IMR-90 (cell line): ENCODE data around the gene PRKACA. TPM values are rescaled to one million over a fixed set of nuclear protein-coding genes. Genes with fewer than 3 reads are reported as not detected.

ENCODE experiments used
- ATAC-seq: fragments of 200-7000 bp; cut with Tn5 transposase; 2 replicates; pipeline ENCODE4 v1.9.1; 2020; ENCODE audit warnings: low read depth, mild to moderate bottlenecking, moderate library complexity
- BruUV-seq: library from RNA; stranded (reverse); fragments of 400-500 nt; replicated peaks from 2 replicates; lab custom pipeline; 2021; lab: Mats Ljungman, UMichigan
- CTCF ChIA-PET: fragments of 300-600 bp; formaldehyde crosslinking; extraction: SDS; loops from one replicate; lab custom pipeline; 2021; ENCODE audit warnings: antibody characterized with exemption; lab: Yijun Ruan, JAX
- POLR2A ChIA-PET: fragments of 300-600 bp; sonication (Branson Sonifier 250); formaldehyde crosslinking; loops from one replicate; lab custom pipeline; 2022; ENCODE audit warnings: antibody characterized with exemption; ENCODE audit not compliant: unreplicated experiment; lab: Charles Lee
- DNase-seq: peaks from one replicate; pipeline ENCODE4 v3.0.0; 2013
- H2AFZ ChIP-seq: replicated peaks from 2 replicates; pipeline ENCODE3; 2013; ENCODE audit warnings: low read length, mild to moderate bottlenecking; ENCODE audit not compliant: poor library complexity
- H2AK5ac ChIP-seq: 2 replicates; pipeline ENCODE4 v1.6.1; 2013; ENCODE audit warnings: low read depth, low read length, inconsistent platforms
- H2AK9ac ChIP-seq: replicated peaks from 2 replicates; pipeline ENCODE3; 2013; ENCODE audit warnings: mild to moderate bottlenecking, low read depth, low read length, moderate library complexity; ENCODE audit not compliant: poor library complexity
- H2BK120ac ChIP-seq: 2 replicates; pipeline ENCODE4 v1.6.1; 2013; ENCODE audit warnings: low read depth, low read length, inconsistent platforms
- H2BK15ac ChIP-seq: 3 replicates; pipeline ENCODE4 v1.6.1; 2013; ENCODE audit warnings: low read depth, low read length, inconsistent platforms
- H2BK20ac ChIP-seq: 2 replicates; pipeline ENCODE4 v1.6.1; 2013; ENCODE audit warnings: low read depth, mild to moderate bottlenecking, inconsistent platforms, low read length, moderate library complexity
- H2BK5ac ChIP-seq: 2 replicates; pipeline ENCODE4 v1.6.1; 2013; ENCODE audit warnings: mild to moderate bottlenecking, low read depth, low read length, inconsistent platforms; ENCODE audit not compliant: poor library complexity, severe bottlenecking
- H3K14ac ChIP-seq: replicated peaks from 2 replicates; pipeline ENCODE4 v1.6.1; 2013; ENCODE audit warnings: low read depth, low read length, inconsistent platforms
- H3K18ac ChIP-seq: 2 replicates; pipeline ENCODE4 v1.6.1; 2013; ENCODE audit warnings: low read depth, low read length, control low read depth
- H3K23ac ChIP-seq: 2 replicates; pipeline ENCODE4 v1.6.1; 2013; ENCODE audit warnings: low read depth, low read length, inconsistent platforms
- H3K27ac ChIP-seq: 2 replicates; pipeline ENCODE4 v1.5.1; 2013; ENCODE audit warnings: mild to moderate bottlenecking, control low read depth, low read length; ENCODE audit not compliant: insufficient read depth
- H3K27me3 ChIP-seq: 2 replicates; pipeline ENCODE4 v1.6.1; 2013; ENCODE audit warnings: low read length; ENCODE audit not compliant: control insufficient read depth, insufficient read depth
- H3K36me3 ChIP-seq: 2 replicates; pipeline ENCODE4 v1.6.1; 2013; ENCODE audit warnings: low read length, mixed read lengths; ENCODE audit not compliant: control insufficient read depth, insufficient read depth
- H3K4ac ChIP-seq: 2 replicates; pipeline ENCODE4 v1.6.1; 2013; ENCODE audit warnings: low read depth, low read length, inconsistent platforms
- H3K4me1 ChIP-seq: 2 replicates; pipeline ENCODE4 v1.6.1; 2013; ENCODE audit warnings: low read length, mixed read lengths; ENCODE audit not compliant: control insufficient read depth, insufficient read depth
- H3K4me2 ChIP-seq: 2 replicates; pipeline ENCODE4 v1.6.1; 2013; ENCODE audit warnings: low read depth, mild to moderate bottlenecking, control low read depth, low read length, moderate library complexity
- H3K4me3 ChIP-seq: 2 replicates; pipeline ENCODE4 v1.5.1; 2013; ENCODE audit warnings: low read depth, mild to moderate bottlenecking, control low read depth, low read length, moderate library complexity; ENCODE audit not compliant: insufficient read depth
- H3K56ac ChIP-seq: 2 replicates; pipeline ENCODE4 v1.6.1; 2013; ENCODE audit warnings: low read length, inconsistent platforms; ENCODE audit not compliant: insufficient read depth; ENCODE audit errors: extremely low read depth
- H3K79me1 ChIP-seq, 2 experiments: 2 replicates each; pipeline ENCODE4 v1.6.1; 2013; ENCODE audit warnings: low read length in 2 of 2, inconsistent platforms in 1 of 2, low read depth in 1 of 2
- H3K9ac ChIP-seq: 2 replicates; pipeline ENCODE4 v1.6.1; 2013; ENCODE audit warnings: low read depth, low read length, control low read depth
- H3K9me1 ChIP-seq: 2 replicates; pipeline ENCODE4 v1.6.1; 2013; ENCODE audit warnings: low read length, inconsistent platforms; ENCODE audit not compliant: insufficient read depth
- H3K9me3 ChIP-seq: 2 replicates; pipeline ENCODE4 v1.6.1; 2013; ENCODE audit warnings: low read length; ENCODE audit not compliant: control insufficient read depth, insufficient read depth
- H4K20me1 ChIP-seq: 2 replicates; pipeline ENCODE4 v1.6.1; 2013; ENCODE audit warnings: low read length, inconsistent platforms; ENCODE audit not compliant: insufficient read depth
- H4K5ac ChIP-seq: 2 replicates; pipeline ENCODE4 v1.6.1; 2013; ENCODE audit warnings: mild to moderate bottlenecking, low read depth, low read length, control low read depth
- H4K8ac ChIP-seq, 2 experiments: 2 replicates each; pipeline ENCODE4 v1.6.1; 2013; ENCODE audit warnings: low read depth in 2 of 2, low read length in 2 of 2, control low read depth in 1 of 2, inconsistent platforms in 1 of 2
- H4K91ac ChIP-seq: 2 replicates; pipeline ENCODE4 v1.6.1; 2013; ENCODE audit warnings: low read depth, low read length, inconsistent platforms; ENCODE audit not compliant: insufficient read depth
- ELK1 ChIP-seq: fragments of 150-350 bp; IDR thresholded peaks from 2 replicates; pipeline ENCODE4 v1.6.1; 2016; ENCODE audit warnings: low read depth, mild to moderate bottlenecking, low read length, moderate library complexity, borderline replicate concordance
- FOS ChIP-seq: fragments of 150-350 bp; IDR thresholded peaks from 2 replicates; pipeline ENCODE4 v1.6.1; 2016; ENCODE audit warnings: low read depth, low read length
- MAFK ChIP-seq: IDR thresholded peaks from 2 replicates; pipeline ENCODE4 v1.6.1; 2012; ENCODE audit warnings: low read depth, low read length, improper control_type of control experiment
- NFE2L2 ChIP-seq: fragments of 150-350 bp; IDR thresholded peaks from 2 replicates; pipeline ENCODE4 v1.6.1; 2016; ENCODE audit warnings: low read depth, mild to moderate bottlenecking, low read length
- POLR2A ChIP-seq: IDR thresholded peaks from 2 replicates; pipeline ENCODE4 v1.6.1; 2012; ENCODE audit warnings: mild to moderate bottlenecking, low read depth, low read length
- WGBS, 2 experiments: methylation state at CpG; one replicate each; pipeline versions ENCODE4 v1.1.5 to v1.1.7; 2013; ENCODE audit warnings: missing lambda C conversion rate in 2 of 2; ENCODE audit not compliant: insufficient read length in 1 of 2; ENCODE audit errors: extremely low coverage in 2 of 2; 5-methylcytosine and 5-hydroxymethylcytosine counted together
- dilution Hi-C: fragments of 300-500 bp; cut with HindIII; formaldehyde crosslinking; loops from one replicate; pipeline ENCODE4 v1.14.3; 2018; ENCODE audit warnings: low sequenced_read_pairs; ENCODE audit not compliant: unreplicated experiment
- in situ Hi-C: fragments of 300-500 bp; cut with MboI; formaldehyde crosslinking; loops from 3 replicates; pipeline ENCODE4 v1.14.3; 2019; ENCODE audit warnings: low sequenced_read_pairs, inconsistent platforms, mixed read lengths
- intact Hi-C: fragments of 100-400 bp; cut with micrococcal nuclease; formaldehyde crosslinking; loops from 2 replicates; pipeline ENCODE4 v1.10.0; 2022
- polyA plus RNA-seq, 3 experiments: library from polyadenylated mRNA; depleted of rRNA; stranded (reverse); fragments of >200 nt; gene quantifications; 2 replicates each; pipeline ENCODE4 v1.2.3, GENCODE V29; 2012; ENCODE audit warnings: low replicate concordance in 1 of 3
- total RNA-seq: library from RNA; depleted of rRNA; stranded (reverse); fragments of >200 nt; gene quantifications from 2 replicates; pipeline ENCODE4 v1.2.3, GENCODE V29; 2012

PRKACA gene
- total and polyA plus RNA-seq, 2 of the 4 experiments (the other 2 are of a cell fraction), result 18.1 to 94.5 TPM

GRCh38 chr19:14161305-14161704 is 43.7 kb upstream of the PRKACA start:
- ChIA-PET CTCF (no interaction called here), POLR2A (no interaction called here)
- H2BK5ac ChIP-seq, result no peak overlapping the region
- no peak for ATAC-seq
- no peak for DNase-seq
- no peaks in the 10 kb centered on the region for H3K4me1 ChIP-seq
- H2BK120ac ChIP-seq, result no peak overlapping the region
- H3K4ac ChIP-seq, result no peak overlapping the region
- no peak overlapping the region for H3K23ac ChIP-seq
- no peaks in the 10 kb centered on the region for H3K79me1 ChIP-seq
- no TSS peak for BruUV-seq
- no peak overlapping the region for H4K5ac ChIP-seq
- H3K9me1 ChIP-seq, result no peaks in the 10 kb centered on the region
- H3K9me3 ChIP-seq, result no peaks in the 10 kb centered on the region
- in situ Hi-C loops, result no loop called here
- no peak overlapping the region for H2AK9ac ChIP-seq
- H3K18ac ChIP-seq, result no peak overlapping the region
- H3K27ac ChIP-seq, result no peak overlapping the region
- no peak overlapping the region for H4K91ac ChIP-seq
- peaks cover 9% of the 10 kb centered on the region for H3K36me3 ChIP-seq
- no peak overlapping the region for H2AK5ac ChIP-seq
- H3K56ac ChIP-seq, result no peak overlapping the region
- peaks cover 3% of the 10 kb centered on the region; the same call in 1 of the 2 replicates for H3K27me3 ChIP-seq
- TF ChIP-seq MAFK (no peak), ELK1 (no peak), FOS (no peak), NFE2L2 (no peak), POLR2A (no peak)
- no peak overlapping the region for H3K14ac ChIP-seq
- intact Hi-C loops, result no loop called here
- no peak overlapping the region for H3K4me2 ChIP-seq
- H3K9ac ChIP-seq, result no peak overlapping the region
- no peak overlapping the region for H2BK15ac ChIP-seq
- no peak overlapping the region for H3K4me3 ChIP-seq
- no peak overlapping the region for H2BK20ac ChIP-seq
- WGBS, 2 experiments, result 95% methylated on average over 9 of the region's 19 CpGs; no CpG with 5 or more reads in 1 of the 2 experiments
- no peaks in the 10 kb centered on the region for H4K20me1 ChIP-seq
- no peak overlapping the region for H2AFZ ChIP-seq
- no peak overlapping the region for H4K8ac ChIP-seq
- dilution Hi-C loops, result no loop called here
